Renal pelvis (tissue), 4 donors: Measurements from ENCODE around the gene C15orf62. TPM values are rescaled to one million over a fixed set of nuclear protein-coding genes. Genes with fewer than 3 reads are reported as not detected.

ENCODE experiments used
- DNase-seq: peaks from one replicate; pipeline ENCODE4 v3.0.0-alpha.2; 2013
- polyA plus RNA-seq, 3 donors: library from polyadenylated mRNA; unstranded; fragments of 120-200 nt; gene quantifications; one replicate each; pipeline ENCODE4 v1.2.1, GENCODE V29; 2013; ENCODE audit not compliant: insufficient read length in 3 of 3

The C15orf62 gene
- polyA plus RNA-seq, 3 donors, result 2.3 to 5.4 (median 5.0) TPM

DNA sequence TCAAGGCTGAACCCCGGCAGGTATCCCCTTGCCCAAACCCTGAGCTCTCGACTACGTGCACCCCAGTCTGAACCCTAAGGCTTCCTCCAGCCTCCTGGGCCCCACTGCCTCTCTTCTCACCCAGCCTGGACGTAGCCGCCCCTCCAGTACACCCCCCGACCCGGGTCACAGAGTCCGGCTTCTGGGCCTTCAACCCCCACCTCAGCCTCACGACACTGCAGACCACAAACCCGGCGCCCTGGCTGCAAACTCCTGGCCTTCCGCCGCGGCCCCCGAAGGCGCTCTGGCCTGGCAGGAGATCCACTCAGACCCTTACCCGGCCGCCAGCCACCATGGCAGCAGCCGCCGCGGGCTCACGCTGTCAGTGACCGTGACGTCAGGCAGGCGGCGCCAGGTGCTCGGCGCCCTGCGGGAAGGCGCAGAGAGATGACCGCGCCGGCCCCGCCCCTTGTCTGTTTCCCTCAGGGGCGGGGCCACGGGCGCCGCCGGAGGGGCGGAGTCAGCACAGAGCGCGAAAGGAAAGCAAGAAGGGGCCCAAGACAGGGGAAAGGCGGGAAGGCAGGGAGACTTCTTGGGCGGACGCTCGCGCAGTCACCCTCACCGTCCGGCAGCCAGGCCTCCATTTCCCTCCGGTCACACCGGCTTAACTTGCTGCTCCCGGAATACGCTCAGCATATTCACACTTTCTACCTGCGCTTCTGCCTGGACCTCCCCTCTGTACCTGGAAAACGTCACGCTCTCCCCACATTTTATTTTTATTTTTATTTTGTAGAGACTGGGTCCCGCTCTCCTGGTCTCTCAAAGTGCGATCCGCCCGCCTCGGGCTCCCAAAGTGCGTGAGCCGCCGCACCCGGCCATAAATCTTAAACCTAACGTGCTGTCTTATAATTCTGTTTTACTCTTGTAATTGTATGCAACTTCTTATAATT is 14.6 kb upstream of the C15orf62 start, which contains the start of gene RMDN3:
TSS of gene RMDN3 (minus strand) at position 372 of the 929 bp plus-strand sequence. CDS start 471 bp downstream, outside the sequence.
- peak; percentile 96 for DNase-seq

DNA sequence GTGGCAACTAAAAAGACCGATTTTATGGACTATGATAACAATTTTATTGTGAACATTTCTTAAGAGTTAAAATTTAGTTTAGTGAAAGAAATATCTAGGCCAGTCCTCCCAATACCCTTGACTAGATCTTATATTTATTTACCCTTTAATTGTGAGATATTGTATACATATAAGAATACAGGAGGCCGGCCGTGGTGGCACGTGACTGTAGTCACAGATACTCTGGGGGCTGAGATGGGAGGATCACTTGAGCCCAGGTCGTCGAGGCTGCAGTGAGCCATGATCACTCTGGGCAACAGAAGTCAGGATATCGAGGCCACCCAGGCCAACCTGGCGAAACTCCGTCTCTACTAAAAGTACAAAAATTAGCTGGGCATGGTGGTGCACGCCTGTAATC is 14.0 kb upstream of the C15orf62 start:
- DNase-seq, result no peak

DNA sequence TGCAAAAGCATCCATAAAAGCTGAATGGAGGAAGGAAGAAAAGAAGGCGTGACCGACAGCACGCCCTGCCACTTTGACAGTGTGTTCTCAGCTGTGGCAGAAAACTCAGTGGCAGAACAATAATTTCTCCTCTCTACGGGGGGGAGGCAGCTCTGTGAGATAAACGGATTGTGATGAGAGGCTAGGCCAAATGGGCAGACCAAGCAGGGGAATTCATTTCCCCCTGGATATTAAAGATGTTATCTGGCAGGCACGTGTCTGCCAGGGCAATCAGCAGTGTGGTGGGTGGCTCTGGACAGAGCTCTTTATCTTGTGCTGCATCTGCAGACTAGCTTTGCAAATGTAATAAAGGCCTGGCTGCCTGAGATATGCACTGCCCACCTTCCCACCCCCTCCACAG is 12.8 kb upstream of the C15orf62 start:
- no peak for DNase-seq

DNA sequence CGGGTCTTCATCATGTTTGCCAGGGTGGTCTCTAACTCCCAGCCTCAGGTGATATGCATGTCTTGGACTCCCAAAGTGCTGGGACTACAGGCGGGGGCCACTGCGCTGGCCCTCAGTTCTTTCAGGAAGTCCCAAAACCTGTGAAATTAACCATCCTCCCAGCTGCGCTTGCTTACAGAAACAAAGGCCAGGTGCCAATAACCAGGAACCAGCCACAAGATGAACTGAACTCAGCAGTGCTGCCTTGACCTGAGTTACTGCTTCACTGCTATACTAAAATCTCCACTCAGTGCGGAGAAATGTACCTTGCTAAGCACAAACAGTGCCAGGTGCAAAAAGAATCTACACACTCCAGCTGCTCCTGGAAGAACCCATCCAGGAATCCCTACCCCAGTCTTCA is 9.8 kb upstream of the C15orf62 start:
- DNase-seq, result no peak

DNA sequence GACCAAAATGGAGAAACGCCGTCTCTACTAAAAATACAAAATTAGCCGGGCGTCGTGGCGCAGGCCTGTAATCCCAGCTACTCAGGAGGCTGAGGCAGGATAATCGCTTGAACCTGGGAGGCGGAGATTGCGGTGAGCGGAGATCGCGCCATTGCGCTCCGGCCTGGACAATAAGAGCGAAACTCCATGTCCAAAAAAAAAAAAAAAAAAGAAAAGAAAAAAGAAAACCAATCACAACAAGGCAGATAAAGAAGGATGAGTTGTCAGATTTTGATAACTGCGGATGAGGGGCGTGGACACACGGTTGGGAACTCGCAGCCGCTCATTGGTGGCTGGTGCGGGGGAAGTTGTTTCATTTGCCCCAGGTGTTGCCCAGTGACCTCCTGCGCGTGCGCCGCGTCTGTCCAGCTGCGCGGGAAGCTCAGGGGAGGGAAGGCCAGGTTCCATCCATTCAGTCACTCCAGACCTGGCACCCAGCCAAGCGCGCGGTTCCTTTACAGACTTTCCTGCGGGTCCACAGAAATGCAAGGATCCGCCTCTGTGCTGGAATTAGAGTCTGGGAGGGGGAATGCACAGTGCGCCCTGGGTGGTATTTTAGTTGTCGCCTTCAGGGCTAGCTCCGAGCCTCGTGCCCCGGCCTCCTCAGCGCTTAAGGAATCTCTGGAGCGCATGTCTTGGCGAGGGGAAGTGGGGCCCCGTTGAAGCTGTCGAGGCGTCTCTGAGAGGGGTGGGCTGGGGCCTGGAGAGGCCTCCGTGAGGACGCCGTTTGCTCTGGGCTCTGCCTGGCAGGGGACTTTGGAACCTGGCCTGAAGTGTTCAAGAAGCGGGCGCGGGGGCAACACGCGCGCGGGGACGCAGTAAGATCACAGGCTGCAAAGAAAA is 6.6 kb upstream of the C15orf62 start:
- no peak for DNase-seq

DNA sequence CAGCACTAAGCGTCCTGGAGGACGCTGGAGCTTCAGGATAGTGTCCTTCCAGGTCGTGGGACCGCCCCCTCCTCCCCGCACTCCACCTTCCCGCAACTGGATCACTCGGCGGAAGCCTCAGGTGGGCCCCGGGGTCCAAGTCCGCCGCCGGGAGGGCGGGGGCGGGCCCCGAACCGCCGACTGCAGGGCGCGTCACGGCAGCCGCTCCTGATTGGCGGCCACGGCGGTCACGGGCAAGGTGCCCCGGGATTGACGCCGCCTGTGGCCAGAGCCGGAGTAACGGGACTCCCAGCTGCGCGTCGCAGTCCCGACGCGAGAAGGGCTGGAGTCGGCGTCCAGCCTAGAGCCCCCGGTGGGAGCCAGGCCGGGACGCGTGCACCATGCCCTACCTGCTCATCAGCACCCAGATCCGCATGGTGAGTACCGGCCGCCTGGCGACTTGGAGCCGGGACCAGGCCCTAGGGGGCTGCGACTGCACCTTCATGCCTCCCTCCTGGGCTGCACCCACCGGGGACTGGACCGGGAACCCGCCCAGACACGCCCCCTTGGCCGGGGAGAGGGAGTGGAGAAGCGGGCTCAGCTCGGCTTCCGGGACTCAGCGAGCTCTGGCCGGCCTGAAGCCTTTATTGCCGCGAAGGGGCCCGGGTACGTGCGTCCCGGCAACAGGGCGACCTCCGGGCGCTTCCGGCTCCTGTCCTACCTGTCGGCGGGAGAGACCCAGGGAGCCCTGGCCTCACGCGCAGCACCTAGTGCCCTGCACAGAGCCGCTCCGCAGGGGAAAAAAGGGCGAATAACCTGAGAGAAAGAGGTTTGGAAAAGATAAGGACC is 5.8 kb upstream of the C15orf62 start, which contains the start of gene GCHFR:
TSS of gene GCHFR (plus strand) at position 268 of the 828 bp plus-strand sequence. CDS start at position 381, 113 bp downstream.
- DNase-seq, result peak; percentile 77

DNA sequence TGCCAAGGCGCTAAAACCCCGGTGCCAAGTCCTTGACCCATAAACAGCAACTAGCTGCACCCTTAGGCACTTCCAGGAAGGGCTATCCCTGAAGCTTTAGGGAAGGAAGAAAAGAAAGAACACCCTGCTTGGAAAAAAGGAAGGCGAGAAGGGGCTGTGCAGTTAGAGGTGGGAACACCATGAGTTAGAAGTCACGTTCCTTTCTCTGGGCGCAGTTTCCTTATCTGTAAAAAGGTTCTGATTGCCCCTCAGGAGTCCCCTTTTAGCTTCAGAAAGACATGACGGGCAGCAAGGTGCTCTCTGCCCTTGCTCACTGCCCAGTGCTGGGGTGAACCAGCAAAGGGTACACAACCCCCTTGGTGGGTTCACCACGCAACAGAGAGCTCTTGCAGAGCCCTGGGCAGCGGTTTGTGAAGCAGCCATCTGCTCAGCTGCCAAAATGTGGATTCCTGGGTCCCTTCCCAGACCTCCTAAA is 5.1 kb upstream of the C15orf62 start:
- no peak for DNase-seq

DNA sequence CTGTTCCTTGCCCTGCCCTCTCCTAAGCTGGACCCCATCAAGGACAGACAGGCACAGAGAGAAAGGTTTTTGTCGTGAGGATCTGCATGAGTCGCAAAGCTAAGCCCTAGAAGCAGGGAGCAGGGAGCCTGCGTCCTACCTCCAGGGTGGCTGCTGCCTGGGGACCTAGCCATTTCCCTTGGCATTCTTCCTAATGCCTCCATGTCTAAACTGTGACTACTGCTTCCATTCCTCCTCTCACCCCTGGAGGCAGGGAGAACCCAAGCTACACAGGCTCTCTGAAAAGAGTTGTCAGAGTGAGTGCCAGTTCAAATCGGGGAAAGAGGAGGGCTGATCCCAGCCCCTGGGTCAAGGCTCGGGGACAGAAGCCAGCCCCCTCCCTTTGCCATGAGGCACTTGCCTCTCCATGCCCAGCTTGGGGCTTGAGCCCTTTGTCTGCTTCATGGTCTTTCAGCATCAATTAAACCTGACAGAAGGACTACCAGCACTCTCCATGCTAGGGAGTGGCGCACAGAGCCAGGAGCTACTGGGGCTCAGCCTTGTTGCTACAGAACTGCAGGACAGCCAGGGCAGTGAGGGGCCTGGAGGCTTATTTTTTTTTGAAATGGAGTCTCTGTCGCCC is 3.5 kb upstream of the C15orf62 start:
- no peak for DNase-seq

DNA sequence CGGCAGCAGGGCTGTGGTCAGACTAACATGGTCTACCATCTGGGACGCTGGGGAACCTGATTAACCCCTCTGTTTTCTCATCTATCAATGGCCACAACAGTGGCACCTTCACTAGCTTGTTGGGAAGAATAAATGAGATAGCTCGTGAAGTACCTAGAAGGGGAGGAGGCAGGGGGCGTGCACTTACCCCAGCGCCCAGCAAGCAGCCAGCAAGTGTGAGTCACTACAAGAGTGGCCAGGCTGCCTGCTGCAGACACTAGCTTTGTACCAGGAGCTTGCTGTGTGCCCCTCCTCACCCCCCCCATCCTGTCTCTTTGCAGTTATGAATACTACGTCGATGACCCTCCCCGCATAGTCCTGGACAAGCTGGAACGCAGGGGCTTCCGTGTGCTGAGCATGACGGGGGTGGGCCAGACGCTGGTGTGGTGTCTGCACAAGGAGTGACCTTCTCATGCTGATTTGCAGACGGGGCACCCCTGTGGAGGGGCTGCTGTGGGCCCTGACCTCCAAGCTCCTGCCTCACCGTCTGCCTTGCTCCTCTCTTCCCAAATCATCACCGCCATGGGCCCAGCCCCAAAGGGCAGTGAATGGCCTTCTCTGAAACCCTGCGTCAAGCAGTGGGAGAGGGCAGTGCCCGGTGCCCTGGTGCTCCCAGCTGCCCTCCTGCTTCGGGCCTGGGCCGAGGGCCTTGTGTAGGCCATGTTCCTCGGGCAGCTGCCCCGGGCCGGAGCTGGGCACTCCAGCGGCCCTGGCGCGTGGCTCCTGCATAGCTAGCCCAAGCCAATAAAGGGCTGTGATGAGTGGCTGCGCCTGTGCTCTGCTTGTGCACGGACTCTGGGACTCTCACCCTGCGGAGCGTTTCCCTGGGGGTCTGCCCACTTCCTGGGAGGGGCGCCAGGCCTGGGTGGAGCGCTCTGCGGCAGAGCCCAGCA is 2.6 kb upstream of the C15orf62 start:
- no peak for DNase-seq

DNA sequence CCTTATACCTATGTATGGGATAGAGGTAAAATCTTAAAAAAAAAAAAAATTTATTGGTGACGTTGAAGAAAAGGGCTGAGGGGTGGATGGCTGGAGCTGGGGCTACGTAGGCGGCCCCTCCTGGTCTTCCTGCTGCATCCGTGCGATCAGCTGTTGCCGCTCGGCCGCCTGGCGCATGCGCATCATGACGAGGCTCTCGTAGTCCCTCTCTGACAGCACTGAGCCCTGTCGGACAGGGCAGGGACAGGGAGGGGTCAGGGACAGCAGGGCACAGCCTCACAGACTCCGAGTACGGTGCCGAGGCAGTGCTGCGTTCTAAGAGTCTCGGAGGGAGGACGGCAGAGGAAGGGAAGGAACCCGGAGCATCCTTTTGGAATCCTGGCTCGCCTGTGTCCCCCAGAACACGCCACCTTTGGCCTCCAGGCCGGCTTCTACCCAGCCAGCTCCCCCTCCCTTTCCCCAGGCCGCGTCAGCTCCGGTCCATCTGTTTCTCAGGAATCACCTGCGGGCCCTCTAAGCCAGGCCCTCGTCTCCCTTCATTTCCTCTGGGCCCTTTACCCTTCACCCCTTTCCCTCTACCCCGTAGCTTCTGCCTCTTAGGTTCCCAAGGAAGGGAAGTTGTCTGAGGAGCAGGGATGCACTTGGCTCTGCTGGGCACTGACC is 1.8 kb upstream of the C15orf62 start:
- DNase-seq, result no peak

DNA sequence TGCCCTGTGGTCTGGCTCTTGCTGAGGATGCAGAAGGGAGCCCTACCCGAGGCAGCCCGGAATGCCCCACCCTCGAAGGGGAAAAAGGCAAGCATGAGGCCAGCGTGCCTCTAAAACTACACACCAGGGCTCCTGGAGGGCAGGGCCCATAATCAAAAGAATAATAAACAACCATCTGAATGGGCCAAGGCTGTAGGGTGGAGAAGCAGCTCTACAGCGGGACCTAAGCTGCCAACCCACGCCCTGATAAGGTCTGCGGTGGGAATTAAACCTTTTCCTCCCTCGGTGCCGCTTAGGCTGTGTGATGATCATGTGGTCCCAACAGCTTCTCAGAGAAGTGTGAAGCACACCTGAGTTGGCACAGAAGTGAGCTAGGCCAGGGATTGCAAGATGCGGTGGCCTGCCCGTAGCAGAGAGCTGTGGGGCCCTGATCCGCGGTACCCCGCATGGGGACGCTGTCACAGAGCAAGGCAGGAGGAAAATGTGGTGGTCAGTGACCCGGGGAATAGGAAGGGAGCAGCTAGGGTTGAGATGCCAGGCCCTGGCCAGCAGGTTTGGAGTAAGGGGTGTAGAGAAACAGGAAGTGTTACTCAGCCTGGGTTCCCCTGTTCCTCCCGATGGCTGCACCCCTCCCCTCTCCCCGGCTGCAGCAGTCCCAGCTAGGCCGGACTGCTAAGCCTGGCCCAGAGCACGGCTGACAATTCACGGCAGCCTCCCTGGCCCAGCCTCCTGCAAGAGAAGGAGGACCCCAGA is 1.1 kb upstream of the C15orf62 start:
- DNase-seq, result no peak

DNA sequence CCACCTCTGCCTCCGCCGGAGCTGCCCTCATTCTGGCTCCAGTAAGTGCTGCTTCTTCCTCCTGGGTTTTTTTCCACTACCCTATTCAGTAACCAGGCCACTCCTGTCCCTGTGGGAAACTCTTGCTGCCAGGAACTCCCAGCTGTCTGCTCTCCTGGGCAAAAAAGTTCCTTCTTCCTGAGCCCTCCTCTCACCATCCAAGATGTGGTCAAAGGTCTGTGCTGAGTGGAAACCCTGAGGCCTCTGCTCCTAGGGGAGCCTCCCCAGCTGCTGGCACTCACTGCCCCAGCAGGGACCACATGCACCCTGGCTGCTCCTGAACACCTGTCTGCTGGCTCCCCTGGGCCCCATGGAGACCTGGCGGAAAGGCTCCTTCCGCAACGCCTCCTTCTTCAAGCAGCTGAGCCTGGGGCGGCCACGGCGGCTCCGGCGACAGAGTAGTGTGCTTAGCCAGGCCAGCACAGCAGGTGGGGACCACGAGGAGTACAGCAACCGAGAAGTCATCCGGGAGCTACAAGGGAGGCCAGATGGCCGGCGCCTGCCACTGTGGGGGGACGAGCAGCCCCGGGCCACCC is 454 bp downstream of the C15orf62 start:
- DNase-seq, result no peak

DNA sequence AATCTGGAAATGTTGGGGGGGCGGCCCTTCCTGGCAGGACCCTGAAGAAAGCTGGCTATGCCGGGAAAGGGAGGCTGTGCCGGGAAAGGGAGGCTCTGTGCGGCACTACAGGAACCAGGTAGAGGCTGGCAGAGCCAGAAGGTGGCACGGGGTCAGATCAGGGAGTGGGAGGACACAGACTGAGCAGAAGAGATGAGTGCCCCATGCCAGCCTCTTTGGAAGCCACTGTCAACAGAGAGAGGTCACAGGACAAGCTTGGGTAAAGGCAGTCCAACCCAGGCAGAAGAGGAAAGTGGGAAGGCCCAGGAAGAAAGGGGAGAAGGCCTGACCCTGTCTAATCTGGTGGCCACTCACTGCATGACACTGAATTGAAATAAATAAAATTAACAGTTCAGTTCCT is 1.5 kb downstream of the C15orf62 start:
- DNase-seq, result no peak

DNA sequence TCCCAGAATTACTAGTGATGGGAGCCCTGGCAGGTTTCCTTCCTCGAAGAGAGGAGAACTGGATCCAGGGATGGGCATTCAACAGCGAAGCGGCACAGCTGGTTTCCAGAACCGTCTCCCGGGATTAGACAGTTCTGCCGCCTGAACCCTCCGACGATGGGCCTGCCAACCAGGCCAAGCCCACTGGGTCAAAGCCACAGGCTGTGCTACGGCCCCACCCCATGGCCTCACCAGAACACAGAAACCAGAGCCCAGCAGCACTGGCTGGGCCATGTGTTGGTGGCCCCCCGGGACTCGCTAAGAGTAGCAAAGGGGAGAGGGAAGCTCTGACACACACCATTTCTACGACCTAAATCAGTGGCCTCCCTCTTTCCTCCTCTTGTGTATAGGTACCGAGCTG is 2.2 kb downstream of the C15orf62 start:
- no peak for DNase-seq

DNA sequence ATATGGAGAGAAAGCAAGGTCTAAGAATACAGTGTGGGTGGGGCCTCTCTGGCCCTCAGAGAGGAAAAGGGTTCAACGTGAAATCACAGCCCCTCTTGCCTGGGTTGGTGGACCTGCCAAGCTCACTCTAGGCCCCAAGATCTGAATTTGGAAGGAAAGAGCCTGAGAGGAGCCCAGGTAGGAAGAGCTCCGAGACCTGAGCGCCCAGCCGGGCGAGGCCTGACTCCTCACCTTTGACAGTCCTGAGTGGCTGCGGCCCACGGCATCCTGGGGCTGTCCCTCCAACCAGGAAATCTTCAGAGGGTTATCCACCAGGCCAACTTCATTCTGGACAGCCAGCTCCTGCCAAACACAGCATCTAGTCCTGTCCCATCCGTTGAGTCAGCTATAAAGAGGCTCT is 3.7 kb downstream of the C15orf62 start:
- no peak for DNase-seq

DNA sequence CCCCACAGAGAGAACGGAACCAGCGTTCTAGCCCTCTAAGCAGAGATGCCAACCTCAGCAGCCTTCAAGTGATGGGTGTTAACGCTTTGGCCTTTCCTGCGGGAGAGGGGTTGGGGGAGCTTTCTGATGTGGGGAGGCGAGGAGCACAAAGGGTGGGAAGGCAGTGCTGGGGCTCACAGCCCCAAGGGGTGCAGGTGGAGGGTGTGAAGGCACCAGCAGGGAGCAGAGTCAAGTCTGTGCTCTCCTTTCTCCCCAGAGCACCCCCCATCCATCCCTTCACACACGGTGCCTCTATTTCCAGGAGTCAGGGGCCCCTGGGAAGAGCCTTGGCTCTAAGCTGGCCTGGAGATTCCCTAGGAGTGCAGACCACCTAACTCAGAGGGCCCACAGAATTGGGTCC is 4.1 kb downstream of the C15orf62 start:
- no peak for DNase-seq

DNA sequence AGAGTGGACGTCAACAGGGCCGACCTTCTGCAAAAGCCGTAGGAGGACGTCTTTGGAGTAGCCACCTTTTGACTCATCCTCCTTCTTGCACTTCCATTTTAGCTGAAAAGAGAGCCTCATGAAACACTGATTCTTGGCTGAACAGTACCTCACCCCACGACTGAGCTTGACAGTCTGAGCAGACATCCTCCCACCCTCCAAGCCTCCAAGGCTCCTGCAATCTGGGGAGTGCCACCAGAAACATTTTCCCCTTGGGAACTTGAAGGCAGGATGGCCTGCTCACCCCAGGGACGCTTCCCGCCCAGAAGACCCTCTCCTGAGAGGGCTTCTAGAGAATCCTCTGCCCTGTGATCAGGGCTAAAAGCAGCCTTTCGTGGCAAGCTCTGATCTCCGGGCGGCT is 5.2 kb downstream of the C15orf62 start:
- no peak for DNase-seq
